ENCODE data around the gene CAMK4.

- TF ChIP-seq CTCF (IDR thresholded peaks at IDR 0.05; ENCODE audit: insufficient read depth, low read depth, low read length) (no peak), EZH2 (IDR thresholded peaks at IDR 0.05; ENCODE audit: insufficient read depth, low read length) (no peak)
Observed at GRCh38 chr5:111232311-111233051, 8.3 kb downstream of the CAMK4 start.
